DMS53 treated with DMSO at 0.1 percent for 48 hours (cell line): Measurements from ENCODE around the gene CBFB.
"Not testable (repeated sequence)": the region's sequence is repeated elsewhere in the genome, so short reads cannot be mapped to it uniquely, and the experiment has no call there.

Experiments used
- DNase-seq: peaks from one replicate; lab custom pipeline; 2025; ENCODE audit not compliant: unreplicated experiment; lab: John Stamatoyannopoulos, UW

The CBFB gene

DNA sequence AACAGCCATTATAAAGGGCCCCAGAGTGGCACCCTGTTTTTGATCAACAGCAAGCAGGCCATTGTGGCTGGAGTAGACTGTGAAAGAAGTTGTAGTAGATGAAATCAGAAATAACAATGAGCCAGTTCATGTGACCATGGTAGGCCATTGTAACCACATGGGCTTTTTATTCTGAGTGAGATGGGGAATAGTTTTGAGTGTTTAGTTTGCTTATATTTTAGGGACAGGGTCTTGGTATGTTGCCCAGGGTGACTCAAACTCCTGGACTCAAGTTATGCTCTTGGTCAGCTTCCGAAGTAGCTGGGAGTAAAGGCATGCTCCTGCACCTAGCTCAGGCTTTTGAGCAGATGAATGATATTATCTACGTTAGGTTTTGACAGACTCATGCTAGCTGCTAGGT lies 12.0 kb downstream of the CBFB start:
- DNase-seq, result no peak

DNA sequence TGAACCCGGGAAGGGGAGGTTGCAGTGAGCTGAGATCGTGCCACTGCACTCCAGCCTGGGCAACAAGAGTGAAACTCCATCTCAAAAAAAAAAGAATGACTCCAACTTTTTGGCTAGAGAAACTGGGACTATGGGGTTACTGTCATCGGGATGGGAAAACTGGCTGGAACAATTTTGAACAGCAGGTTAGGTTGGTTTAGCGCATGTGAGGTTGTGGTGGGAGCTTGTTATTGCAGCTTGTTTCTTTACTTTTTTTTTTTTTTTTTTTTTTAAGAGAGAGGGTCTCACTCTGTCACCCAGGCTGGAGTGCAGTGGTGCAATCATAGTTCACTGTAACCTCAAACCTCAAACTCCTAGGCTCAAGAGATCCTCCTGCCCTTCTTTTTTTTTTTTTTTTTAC lies 12.6 kb downstream of the CBFB start:
- not testable (repeated sequence) for DNase-seq

DNA sequence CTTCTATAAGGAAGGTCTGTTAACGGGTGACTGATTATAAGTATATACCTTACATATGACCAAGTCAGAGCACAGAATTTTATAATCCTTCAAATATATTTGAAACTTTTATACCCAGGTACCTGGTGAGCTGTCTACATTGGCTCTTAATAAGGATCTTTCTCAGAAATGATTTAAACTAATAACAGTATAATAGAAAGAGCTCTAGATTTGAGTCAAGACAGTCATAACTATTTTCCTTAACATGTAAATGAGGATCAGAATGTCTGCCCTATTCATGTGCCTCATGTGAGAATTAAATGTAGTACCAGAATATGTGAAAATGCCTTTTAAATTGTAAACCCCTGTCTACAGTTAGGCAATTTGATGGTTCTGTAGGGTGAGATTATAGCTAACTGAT lies 14.5 kb downstream of the CBFB start:
- DNase-seq, result no peak

DNA sequence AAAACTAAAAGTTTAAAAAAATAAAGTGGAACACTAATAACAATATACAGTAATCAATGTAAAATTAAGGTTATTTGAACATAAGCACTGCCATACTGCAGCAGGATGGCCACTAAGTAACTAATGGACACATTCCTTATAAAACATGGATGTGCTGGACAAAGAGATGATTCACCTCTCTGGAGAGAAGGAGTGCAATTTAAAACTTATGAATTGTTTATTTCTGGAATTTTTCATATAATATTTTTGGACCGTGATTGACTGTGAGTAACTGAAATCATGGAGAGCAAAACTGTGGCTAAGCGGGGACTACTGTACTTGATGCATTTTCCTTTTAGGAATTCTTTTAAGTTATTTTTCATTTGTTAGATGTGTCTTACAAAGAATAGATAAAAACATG lies 21.8 kb downstream of the CBFB start:
- no peak for DNase-seq

DNA sequence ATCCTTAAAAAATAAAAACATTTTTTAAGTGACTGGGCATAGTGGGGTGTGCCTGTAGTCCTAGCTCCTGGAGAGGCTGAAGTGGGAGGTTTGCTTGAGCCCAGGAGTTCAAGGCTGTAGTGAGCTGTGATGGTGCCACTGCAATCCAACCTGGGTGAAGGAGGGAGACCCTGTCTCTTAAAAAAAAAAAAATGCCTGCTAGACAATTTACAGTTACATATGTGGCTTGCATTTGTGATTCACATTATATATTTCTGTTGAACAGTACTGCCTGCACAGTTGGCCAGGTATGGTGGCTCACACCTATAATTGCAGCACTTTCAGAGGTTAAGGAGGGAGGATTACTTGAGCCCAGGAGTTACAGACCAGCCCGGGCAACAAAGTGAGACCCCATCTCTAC lies 23.4 kb downstream of the CBFB start:
- no peak for DNase-seq

DNA sequence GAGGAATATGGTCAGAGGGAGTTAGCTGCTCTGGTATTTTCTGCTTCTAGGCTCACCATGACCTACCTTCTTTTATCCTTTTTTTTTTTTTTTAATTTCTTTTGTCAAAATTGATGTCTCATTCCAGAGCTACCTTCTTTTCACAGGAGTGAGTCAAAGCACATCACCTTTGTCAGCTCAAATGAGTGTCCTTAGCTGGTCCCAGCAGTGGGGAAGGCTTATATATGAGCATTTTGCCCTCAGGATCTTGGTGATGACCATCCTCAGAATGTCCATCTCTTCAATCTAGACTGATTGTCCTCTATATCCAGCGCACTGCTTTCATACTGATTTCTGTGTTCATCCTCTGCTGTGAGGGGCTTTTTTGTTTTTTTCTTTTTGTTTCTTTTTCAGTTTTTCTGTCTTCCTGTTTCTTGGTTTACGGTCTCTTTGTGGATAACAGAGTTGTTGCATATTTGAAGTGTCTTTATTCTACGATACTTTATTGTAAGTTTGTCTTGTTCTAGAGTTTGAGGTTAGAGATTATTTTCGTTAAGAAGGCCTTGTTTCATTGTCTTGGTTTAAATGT lies 24.9 kb downstream of the CBFB start:
- DNase-seq, result no peak

DNA sequence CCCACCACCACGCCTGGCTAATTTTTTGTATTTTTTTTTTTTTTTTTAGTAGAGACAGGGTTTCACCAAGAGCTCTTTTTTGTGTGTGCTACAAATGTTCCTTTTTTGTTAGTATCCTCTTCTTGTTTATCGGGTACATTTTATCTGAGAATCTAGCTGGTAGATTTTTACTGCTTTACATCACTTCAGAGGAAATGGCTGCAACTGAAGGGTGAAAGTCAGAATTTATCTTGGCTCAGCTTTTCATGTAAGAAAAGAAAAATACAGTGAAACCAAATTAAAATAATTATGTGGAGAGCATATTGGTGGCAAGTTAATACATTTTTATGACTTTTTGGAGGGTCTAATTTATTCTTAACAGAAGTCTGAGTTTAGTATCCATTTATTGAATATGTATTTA lies 26.0 kb downstream of the CBFB start:
- no peak for DNase-seq

DNA sequence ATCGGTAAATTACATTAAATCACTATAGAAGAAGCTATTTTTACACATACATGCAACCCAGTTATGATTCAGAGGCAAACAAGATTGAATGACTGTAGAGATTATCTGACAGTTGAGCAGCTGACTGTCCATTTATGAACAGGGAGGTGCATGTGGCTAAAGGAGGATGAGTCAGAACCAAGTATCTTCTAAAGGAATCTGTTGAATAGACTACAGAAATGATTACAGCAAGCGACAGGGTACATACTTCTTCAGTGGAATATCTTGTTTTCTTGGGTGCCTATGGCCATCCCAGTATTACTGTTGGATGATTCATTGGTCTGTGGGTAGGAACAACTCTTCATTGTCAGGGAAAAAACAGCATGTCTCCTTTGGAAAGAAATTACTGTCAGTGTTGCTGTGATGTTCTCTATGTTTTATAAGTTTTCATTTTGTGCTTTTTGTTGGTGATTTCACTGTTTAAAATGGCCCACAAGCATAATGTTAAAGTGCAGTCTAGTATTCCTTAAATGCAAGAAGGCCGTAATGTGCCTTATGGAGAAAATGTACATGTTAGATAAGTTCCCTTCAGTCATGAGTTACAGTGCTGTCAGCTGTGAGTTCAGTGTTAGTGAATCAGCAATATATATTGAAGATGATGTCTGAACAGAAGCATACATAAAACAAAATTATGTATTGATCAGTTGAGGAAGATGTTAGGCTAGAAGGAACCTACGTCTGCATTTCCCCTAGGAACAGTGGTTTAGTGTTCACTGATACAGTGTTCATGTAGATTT lies 27.0 kb downstream of the CBFB start:
- no peak for DNase-seq

DNA sequence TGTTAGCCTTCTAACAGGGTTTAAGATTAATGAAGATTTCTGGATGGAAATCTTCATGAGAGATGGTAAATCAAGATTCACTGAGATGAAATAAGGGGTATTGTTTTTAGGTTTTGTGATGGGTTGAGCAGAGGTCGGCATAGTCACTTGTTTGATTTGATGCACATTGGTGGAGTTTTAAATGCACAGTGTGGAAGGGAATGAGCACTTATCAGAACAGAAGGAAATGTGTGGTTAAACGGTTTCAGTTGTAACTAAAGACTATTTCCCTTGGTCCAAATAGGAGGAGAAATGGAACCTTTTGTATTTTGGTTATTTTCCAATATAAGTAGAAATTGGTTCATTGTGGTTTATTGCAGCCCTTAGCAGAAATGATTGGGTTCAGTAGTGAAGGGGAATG lies 34.1 kb downstream of the CBFB start:
- DNase-seq, result no peak

DNA sequence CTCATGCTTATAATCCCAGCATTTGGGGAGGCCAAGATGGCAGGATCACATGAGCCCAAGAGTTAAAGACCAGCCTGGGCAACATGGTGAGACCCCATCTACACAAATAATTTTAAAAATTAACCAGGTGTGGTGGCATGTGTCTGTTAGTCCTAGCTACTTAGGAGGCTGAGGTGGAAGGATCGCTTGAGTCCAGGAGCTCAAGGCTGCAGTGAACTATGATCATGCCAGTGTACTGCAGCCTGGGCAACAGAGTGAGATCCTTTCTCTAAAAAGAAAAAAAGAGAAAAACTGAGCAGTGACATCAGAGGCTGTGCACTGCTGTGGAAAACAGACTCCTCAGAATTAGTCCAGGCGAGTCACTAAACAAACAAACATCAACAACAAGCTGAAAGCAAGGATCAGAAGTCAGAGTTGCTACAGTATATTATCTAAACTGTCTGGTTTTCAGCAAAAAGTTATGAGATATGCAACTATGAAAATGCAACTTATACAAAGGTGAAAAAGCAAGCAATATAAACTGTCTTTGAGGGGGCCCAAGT lies 39.3 kb downstream of the CBFB start:
- DNase-seq, result no peak

DNA sequence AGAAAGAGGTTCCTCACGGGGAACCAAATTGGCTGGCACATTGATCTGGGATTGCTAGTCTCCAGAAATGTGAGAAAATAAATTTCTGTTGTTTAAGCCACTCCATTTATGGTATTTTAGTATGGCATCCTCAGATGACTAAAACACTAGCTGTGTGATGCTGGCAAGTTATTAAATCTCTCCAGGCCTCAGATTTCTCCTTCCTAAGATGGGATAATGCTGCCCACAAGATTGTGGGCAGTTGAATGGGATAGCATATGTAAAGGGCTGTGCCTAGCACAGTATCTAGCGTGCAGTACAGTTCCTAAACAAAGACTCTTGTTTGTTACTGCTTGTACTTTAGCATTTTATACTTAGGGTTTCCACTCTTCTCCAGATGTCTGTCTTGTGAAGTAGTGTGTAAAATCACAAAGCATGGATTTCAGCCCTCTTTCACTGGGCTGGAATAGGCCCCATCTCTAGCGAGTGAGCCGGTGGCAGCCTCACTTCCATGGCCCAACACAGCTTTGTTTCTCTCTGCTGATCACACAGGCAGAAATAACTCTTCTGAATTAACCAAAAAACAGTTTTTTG lies 42.6 kb downstream of the CBFB start:
- no peak for DNase-seq

DNA sequence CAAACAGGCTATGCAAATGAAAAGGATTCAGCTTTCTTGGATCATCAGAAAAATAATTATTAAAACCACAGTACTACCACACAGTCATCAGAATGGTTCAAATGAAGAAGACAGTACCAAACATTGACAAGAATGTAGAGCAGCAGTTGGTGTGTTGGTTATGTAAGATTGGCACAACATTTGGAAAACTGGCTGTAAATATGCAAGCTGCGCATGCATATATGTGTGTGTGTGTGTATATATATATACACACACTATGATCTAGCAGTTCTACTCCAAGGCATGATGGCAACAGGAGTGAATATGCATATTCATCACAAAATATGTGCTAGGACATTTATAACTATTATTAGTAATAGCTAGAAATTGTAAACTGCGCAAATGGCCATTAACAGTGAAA lies 46.4 kb downstream of the CBFB start:
- DNase-seq, result no peak

DNA sequence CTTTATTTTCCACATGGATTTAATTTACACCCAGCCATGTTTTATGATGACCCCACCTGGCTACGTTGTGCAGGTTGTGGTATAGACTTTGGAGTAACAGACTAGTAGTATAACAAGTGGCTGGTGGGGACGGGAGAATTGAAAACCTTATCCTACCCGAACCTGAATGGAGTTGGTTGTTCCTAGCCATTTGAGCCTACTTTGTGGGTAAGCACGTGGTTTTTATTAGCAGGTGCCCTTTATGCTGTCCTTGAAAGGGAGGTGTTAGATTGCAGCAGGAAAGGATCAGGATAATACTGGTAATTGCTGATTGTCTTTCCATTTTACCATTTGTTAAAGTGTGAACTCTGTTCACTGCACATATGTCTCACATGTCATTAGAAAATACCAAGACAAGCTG lies 48.9 kb downstream of the CBFB start:
- no peak for DNase-seq

DNA sequence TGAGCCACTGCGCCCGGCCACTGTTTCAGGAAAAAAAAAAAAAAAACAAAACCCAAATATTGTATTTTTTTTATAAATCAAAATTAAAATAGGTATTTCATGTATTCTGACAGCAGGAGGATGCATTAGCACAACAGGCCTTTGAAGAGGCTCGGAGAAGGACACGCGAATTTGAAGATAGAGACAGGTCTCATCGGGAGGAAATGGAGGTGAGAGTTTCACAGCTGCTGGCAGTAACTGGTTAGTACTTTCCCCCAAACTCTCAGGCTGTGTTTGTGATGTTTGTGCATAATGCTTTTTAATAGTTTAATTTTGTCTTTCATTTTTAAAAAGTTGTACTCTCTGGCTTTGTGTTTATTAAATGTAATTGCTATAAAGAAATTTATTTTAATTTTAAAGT lies 53.2 kb downstream of the CBFB start:
- no peak for DNase-seq

DNA sequence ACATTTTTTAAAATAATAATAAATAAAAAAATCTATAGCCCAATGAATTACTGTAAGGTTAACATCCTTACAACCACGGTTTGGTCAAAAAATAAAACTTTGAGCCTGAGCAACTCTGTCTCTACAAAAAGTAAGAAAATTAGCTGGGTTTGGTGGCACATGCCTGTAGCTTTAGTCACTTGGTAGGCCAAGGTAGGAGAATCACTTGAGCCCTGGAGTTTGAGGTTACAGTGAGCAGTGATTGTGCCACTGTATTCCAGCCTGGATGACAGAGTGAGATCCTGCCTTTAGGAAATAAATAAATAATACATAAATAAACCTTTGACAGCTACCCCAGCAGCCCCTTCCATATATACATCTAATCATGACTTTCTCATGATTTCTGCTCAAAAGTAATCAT lies 53.9 kb downstream of the CBFB start:
- DNase-seq, result no peak

DNA sequence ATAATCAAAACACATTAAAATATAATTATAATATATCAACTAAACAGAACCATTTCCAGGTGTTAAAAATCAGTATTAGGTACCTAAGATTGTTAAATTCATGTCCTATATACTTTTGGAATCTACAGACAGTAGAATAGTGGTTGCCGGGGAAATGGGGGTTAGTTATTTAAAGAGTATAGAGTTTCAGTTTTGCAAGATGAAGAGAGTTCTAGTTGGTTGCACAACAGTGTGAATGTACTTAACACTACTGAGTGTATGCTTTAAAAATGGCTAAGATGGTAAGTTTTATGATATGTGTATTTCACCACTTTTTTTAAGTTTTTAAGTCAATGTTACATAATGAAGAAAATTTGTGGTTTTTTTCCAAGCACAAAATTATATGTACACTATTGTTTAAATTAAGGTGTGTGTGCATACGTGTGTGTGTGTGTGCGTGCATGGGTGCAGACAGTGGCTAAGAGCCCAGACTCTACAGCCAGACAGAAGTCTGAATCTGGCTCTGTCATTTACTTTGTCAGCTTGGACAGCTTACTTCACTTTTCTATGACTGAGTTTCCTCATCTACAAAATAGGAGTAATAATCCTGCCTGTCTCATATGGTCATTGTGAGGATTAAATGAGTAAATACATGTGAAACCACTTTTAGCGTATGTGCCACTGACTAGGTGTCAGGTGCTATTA lies 55.5 kb downstream of the CBFB start:
- DNase-seq, result no peak

DNA sequence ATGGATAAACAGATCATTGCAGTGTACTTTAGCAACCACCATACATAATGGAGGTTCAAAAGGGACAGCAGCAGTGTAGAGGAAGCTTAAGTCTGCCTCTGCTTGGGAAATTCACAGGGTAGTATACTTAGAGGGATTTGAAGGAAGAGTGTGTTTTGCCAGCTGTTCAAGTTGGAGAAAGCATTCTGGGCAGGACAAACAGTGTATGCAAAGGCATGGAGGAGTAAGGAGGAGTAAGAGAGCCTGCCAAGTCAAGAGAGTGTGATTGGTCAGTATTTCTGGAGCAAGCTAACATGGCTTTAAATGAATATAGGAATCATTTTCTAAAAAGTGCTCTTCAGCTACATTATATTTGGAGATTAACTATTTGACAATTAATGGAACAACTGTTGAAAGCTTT lies 57.9 kb downstream of the CBFB start:
- no peak for DNase-seq

DNA sequence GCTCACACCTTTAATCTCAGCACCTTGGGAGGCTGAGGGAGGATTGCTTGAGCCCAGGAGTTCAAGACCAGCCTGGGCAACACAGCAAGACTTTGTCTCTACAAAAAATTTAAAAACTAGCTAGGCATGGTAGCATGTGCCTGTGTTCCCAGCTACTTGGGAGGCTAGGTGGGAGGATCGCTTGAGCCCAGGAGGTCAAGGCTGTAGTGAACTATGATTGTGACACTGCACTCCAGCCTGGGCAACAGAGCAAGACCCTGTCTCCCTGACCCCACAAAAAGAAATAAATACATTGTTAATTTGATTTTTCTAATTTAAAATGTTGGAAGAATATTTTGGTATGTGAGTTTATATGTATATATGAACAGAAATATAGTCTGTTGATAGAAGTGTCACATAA lies 58.3 kb downstream of the CBFB start:
- DNase-seq, result no peak

DNA sequence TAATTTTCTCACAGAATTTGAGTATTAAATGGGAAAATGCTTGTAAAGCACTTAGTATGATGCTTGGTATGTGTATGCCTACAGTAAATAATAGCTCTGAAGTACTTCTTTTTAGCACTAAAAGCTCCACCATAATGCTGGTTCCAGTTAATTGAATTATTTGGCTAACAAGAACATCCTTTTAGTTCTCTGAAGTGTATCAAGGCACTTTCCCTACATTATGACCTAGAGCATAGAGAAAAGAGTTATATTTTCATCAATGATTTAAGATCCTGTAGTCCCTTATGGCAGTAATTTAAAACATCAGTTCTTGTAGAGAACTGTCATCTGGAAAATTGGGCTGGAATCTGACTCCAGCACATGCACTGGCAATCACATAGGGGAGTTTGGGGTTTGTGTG lies 58.9 kb downstream of the CBFB start:
- no peak for DNase-seq

DNA sequence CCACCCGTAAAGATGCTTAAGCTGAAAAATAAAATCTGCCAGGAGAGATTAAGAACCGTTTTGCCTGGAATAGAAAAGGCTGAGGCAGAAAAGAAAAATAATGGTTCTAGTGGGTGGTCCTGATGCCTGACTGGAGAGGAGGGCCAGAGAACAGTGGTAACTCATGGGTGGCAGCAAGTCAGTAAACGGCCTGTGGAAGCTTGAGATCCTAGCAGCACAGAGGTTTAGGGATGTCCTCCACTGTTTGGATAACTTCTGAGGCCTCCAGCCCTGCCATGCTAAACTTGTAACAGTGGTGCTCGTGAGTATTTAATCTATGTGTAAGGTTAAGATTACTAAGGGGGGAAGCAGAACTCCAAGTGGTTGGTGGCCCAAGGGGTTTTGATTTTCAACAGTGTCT lies 59.6 kb downstream of the CBFB start:
- no peak for DNase-seq

DNA sequence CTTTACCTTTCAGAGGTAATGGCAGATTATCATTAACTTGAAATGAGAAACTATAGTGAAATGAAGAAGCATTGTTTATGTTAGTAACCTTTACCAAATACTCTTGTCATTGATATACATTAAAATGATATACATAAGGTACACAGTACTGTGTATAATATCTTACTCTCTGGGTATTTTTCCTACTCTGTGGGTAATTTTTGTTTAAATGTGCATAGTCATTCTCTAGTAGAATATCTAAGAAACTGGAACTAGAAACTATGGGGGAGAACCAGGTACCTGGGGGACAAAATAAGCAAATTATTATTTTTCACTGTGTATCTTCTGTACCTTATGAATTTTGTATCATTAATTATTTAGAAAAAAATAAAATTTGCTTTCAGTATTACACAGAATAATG lies 60.2 kb downstream of the CBFB start:
- DNase-seq, result no peak
